ENCODE data around the gene SARDH.

SARDH gene

DNA sequence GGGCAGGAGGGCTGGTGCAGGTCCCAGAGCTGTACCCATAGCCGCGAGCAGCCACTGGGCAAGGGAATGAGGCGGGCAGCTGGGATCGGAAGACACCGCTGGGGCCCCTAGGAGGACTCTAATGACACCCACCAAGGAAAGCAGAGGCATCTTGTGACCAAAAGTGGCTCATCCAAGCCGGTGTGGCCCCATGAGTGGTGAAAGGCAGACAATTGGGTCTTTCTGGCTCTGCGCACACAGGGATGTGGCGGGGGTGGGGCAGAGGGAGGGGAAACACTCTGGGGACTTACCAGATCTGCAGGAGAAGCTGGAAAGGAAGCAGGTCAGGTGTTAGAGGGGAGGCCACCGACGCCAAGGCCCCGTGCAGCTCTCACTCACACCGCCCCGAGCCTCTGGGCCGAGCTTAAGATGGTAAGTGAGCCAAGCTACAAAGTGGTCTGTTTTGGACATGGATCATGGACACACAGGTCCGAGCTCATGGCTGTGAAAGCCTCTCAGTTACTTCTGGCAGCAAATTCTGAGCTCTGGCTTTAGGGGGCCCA is 42.3 kb upstream of the SARDH start:
- no peak for TF ChIP-seq POLR2A (IDR thresholded peaks at IDR 0.05; ENCODE audit: extremely low read depth, insufficient read length)
- no peak for TF ChIP-seq CTCF (IDR thresholded peaks at IDR 0.05; ENCODE audit: low read depth, low read length)
- DNase-seq (ENCODE audit: low read depth), result no peak
- H3K4me3 ChIP-seq (ENCODE audit: low read depth, low read length), result no peak overlapping the region

DNA sequence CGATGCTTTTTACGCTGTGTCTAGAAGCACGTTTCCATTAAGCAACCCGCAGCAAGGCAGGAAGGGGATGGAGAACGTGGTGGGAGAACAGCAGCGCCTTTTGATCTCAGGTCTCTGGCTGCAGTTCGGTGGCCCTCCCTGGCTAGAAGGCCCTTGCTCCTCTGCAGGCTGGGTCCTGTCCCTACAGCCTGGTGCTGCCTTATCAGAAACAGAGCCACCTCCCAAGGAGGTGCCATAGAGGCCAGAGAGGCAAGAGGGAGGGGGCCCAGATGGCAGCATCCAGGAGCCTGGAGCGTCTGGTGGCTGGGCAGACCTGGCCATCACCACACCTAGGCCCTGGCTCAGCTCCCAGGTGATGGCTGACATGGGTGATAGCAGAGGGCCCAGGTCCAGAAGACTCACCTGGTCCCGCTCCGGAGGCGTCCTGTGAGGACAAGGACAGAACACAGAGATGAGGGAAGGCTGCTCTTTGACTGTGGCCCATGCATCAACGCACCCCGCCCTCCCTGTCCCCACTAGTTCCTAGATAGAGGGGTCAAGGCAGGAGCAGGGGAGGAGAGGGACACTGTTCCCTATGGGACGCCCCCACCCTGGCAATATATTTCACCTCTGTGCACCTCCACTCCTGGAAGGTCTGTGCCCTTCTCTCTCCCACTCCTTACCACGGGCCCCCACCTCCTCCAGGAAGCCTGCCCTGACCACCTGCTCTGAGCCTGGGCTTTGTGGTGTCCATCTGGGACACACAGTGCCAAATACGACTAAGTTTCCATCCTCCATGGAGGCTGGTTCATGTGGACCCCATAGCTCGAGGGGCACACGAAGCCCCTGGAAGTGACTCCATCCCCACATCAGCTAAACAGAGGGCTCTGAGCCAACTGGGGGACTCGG is 41.6 kb upstream of the SARDH start:
- H3K4me3 ChIP-seq (ENCODE audit: low read depth, low read length), result no peak overlapping the region
- TF ChIP-seq MYC (IDR thresholded peaks at IDR 0.05; ENCODE audit: low read depth, low read length) (no peak), CTCF (IDR thresholded peaks at IDR 0.05; ENCODE audit: low read depth, low read length) (no peak)
- no peak for DNase-seq (ENCODE audit: low read depth)

DNA sequence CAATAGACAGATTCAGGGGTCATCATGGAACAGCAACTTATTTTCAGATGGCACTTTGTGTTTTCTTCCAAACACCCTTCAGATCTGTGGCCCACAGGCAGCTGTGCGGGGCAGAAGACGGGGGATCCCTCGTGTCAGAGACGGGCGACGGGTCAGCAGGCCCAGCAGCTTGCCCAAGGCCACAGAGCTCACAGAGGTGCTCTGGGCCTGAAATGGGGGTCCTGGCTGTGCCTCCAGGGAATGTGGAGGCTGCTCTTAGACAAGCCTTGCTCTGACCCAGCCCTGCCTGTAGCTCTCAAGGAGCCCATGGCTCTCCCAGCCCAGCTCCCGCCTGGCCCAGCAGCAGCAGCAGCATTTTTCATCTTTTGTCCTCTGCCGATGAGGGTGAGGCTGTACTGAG is 40.9 kb upstream of the SARDH start:
- H3K4me3 ChIP-seq (ENCODE audit: low read depth, low read length), result no peak overlapping the region
- TF ChIP-seq, protein P1, sequence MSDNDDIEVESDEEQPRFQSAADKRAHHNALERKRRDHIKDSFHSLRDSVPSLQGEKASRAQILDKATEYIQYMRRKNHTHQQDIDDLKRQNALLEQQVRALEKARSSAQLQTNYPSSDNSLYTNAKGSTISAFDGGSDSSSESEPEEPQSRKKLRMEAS (IDR thresholded peaks at IDR 0.05; ENCODE audit: low read depth, low read length), result no peak
- no peak for TF ChIP-seq CTCF (IDR thresholded peaks at IDR 0.05; ENCODE audit: low read depth, low read length)
- TF ChIP-seq MYC (IDR thresholded peaks at IDR 0.05; ENCODE audit: low read depth, low read length), result no peak
- no peak for TF ChIP-seq POLR2A (IDR thresholded peaks at IDR 0.05; ENCODE audit: extremely low read depth, insufficient read length)
- DNase-seq (ENCODE audit: low read depth), result no peak

DNA sequence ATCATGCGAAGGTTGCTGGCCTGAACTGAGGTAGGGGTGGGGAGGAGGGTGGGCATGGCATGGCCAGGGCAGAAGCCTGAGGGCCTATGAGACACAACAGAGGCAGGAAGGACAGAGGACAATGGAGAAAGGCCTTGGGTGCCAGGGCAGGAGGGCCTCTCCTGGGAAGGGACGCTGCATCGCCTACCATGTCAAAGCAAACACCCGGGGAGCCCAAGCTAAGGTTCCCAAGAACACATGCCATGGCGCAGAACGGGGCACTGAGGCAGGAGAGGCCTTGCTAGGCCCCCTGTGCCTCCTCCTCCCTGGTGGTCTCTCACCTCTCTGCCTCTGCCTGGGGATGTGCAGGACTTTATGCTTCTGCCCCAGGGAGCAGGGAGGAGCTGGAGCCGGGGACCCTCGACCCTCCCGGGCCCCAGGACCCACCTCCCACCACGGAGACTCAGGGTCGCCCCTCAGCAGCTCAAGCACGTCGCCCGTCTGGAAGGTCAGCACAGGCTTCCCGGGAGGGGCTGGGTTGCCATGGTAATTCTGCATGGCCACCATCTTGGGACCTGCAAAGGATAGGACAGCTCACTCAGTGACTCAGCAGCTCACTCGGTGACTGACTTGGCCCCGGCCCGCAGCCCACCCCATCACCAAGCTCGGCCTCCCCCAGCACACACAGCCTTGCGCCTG is 40.3 kb upstream of the SARDH start:
- DNase-seq (ENCODE audit: low read depth), result no peak
- TF ChIP-seq MYC (IDR thresholded peaks at IDR 0.05; ENCODE audit: low read depth, low read length) (no peak), CTCF (IDR thresholded peaks at IDR 0.05; ENCODE audit: low read depth, low read length) (no peak), POLR2A (IDR thresholded peaks at IDR 0.05; ENCODE audit: extremely low read depth, insufficient read length) (no peak)
- TF ChIP-seq, protein P1 (IDR thresholded peaks at IDR 0.05; ENCODE audit: low read depth, low read length), result no peak
- H3K4me3 ChIP-seq (ENCODE audit: low read depth, low read length), result no peak overlapping the region

GRCh38 chr9:133777871-133778270 is 39.7 kb upstream of the SARDH start:
- H3K4me3 ChIP-seq (ENCODE audit: low read depth, low read length), result no peak overlapping the region
- no peak for DNase-seq (ENCODE audit: low read depth)
- no peak for TF ChIP-seq CTCF (IDR thresholded peaks at IDR 0.05; ENCODE audit: low read depth, low read length)
- TF ChIP-seq, protein P1 (IDR thresholded peaks at IDR 0.05; ENCODE audit: low read depth, low read length), result no peak
- TF ChIP-seq MYC (IDR thresholded peaks at IDR 0.05; ENCODE audit: low read depth, low read length), result no peak
- TF ChIP-seq POLR2A (IDR thresholded peaks at IDR 0.05; ENCODE audit: extremely low read depth, insufficient read length), result no peak

Measured in NB4 (cell line).